SKM-1 treated with dmso at 0.1 percent for 144 hours (cell line): ENCODE measurements around the gene ERCC4.

ENCODE experiments used
- DNase-seq: peaks from one replicate; lab custom pipeline; 2025; ENCODE audit not compliant: unreplicated experiment; lab: John Stamatoyannopoulos, UW

The ERCC4 gene

DNA sequence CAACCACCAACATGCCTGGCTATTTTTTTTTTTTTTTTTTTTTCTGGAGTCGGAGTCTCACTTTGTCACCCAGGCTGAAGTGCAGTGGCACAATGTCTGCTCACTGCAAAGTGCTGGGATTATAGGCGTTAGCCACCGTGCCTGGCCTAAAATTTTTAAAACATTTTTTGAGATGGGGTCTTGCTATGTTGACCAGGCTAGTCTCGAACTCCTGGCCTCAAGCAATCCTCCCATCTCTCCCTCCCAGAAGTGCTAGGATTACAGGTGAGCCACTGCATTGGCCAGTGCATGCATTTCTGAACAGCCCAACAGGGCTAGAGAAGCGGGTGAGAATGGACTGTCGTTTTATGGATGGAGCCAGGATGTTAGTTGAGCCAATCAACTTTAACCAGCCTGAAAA lies 72.4 kb downstream of the ERCC4 start:
- no peak for DNase-seq

DNA sequence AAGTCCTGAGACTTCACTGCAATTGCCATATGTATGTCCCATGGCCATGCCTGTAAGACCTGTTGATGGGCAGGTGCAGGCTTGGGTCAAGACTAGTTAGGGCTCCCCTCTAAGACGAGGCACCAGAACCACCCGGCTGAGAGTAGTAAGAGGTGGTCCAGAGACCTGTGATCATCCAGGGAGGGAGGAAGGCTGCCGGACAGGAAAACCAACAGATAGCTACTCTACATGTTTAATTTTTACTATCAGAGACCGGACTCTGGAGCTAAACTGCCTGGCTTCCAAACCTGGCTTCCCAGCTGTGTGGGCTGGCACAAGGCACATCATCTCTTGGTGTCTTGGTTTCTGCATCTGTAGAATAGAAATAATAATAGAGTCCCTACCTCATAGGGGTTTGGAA lies 73.0 kb downstream of the ERCC4 start:
- DNase-seq: no peak

DNA sequence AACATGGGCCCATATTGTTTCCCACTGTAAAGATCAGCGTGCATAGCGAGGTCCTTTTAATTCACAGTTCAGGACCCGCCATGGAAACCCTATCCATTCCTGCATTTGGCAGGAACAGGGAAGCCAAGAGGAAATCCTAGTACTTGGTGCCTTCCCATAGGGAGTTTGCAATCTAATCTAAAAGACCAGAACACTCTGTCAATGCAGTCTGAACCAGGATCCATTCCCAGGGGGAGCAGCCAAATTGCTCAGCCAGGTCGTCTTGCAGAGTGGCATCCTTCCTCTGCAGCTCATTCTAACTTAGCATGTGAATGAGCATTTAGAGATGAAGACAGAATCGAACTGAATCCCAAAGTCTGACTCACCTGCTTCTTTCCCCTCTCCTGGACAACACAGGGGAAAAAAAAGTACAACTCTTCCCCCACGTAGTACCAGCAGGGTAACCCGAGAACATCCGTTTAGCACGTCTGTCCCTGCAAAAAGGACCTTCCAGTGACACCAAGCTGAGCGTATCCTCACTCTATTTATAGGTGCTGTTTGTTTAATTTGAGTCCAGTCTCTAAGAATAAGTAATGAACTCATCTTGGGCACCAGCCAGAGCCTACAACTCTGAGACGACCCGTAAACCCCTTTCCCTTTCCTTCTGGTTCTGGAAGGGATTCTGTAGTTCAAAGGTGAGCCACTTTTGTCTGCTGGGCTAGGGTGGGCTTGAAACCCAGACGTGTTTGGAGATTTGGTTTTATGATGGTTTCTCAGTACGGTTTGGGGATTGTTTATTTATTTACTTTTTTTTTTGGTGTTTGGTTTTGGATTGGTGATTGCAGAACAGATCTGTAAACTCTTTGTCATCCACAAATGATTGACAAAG lies 74.5 kb downstream of the ERCC4 start:
- no peak for DNase-seq

DNA sequence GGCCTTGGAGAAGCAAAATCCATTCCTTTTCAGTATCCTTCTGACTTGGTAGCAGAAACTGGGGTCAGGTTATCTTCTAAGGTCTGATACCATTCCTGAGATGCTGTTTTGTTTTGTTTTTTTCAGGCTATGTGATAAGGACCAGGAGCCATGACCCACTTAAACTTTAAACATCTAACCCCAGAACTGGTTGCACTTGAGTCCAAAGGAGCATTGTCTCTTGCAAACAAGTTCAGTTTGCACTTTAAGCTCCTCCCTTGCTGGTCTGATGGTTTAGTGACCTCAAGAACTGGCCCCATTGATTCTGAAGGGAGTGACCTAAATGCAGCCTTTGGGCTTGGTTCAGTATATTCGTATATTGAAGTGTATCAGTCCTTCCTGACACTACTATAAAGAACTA lies 75.2 kb downstream of the ERCC4 start:
- DNase-seq: no peak

DNA sequence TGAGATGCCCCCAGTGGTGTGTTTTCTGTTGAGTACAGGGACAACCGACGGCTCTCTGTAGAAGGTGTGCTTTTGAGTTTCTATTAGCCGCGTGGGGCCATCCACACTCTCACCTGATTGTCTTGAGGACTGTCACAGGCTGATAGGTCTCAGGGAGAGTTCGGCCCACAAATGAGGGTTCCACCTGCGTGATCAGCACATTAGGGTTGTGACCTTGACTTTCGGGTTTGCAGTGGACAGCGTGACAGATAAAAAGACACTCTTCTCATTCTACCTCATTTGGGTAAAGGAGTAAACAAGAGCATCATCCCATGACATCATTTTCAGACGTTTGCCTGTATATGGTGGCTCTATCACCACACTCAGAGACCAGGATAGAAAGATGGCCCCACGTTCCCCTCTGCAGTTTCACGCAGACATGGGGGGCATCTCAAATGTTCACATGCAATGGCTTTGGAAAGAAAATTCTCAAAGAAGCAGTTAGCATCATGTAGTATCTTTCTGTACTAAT lies 76.9 kb downstream of the ERCC4 start:
- no peak for DNase-seq

DNA sequence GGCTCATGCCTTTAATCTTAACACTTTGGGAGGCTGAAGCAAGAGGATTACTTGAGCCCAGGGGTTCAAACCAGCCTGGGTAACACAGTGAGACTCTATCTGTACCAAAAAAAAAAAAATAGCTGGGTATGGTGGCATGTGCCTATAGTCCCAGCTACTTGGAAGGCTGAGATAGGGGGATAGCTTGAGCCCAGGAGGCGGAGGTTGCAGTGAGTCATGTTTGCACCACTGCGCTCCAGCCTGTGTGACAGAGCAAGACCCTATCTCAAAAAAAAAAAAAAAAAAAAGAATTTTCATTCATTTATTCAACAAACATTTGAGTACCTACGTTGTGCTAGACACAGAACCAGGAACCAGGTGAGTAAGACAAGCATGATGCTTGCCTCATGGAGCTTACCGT lies 77.6 kb downstream of the ERCC4 start:
- no peak for DNase-seq

DNA sequence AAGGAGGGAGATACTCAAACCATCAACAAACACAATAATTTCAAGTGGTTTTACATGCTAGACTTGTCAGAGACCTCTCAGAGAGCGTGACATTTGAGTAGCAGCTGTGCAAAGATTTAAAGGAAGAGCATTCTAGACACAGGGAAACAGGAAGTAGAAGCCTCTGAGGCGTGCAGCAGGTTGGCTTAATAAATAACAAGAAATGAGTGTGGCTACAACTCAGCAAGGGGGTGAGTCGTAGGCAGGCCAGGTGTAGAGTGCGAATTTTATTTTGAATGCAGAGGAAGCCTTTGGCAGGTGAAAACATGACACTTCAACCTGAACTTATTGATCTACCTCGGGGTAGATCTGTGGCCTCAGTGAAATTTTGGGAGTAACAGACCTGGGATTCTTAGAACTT lies 78.0 kb downstream of the ERCC4 start:
- no peak for DNase-seq

DNA sequence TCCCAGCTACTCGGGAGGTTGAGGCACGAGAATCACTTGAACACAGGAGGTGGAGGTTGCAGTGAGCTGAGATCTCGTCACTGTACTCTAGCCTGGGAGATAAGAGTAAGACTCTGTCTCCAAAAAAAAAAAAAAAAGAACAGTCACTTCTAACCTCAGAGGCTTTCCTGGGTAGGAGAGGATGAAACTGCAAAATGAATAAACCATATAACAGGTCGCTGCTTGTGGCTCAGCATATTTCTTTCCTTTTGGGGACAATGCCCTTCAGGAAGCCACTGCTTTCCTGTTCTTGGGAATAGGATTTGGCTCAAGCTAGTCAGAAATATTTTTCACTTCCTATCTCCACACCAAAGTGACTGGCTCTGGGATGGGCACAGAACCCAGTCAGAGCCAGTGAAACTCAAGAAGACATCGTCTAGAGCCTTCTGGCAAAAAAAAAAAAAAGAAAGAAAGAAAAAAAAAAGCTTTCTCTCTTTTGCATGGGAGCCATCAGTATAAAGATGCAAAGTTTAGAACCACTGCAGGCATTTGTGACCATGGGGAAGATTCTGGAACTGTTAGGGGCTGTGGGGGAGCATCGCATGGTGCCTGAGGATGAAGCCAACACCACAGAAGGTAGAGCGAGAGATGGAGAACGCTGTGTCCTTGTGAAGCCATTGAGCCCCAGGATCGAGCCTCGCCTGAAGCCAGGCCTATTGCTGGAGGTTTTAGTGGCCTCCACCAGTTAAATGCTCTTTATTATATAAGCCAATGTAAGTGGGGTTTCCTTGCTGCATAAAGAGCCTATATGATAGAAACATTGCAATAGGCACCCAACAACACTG lies 79.3 kb downstream of the ERCC4 start:
- no peak for DNase-seq

DNA sequence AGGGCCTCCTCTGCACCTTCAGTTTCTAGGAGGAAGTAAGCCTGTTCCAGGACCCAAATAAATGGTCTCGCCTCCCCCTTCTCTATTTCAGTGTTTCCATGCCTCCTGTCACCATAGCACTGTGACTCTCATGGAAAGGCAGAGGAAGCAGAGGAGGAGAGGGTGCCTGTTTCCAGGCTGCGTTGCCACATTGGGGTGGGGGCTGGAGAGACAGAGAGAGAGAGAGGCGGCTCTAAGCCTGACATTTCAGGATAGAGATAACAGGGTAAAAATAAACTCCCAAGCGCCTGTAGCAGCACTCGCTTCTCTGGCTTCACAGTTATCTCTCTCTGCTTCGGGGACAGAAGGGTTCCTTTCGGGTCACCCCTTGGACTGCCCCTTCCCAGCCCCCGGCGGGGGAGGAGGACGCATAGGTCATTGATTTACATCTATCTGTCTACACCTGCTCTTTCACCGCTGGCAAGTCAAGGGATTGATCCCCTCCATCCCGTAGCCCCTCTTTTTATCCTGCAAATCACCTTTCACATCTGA lies 80.0 kb downstream of the ERCC4 start:
- no peak for DNase-seq

DNA sequence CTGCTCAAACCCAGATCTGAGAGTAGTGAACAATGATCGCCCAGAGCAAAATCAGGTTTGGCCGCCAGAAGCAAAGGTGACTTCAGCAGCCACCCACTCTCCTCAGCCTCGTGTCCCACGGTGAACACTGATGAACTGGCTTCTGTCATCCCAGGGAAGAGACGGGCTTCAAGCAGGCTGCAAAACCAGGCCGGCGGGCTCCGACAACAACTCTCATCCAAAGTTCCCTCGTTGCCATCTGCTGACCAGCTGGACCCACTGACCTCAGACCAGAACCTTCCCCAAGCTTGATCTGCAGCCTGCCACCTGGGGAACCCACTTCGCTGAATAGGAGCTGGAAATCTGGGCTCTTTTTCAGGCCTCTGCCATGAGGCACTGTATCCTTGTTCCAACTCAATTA lies 81.6 kb downstream of the ERCC4 start:
- DNase-seq: no peak
